ENCODE data around the gene TEX54.
"Not testable (repeated sequence)": the region's sequence is repeated elsewhere in the genome, so short reads cannot be mapped to it uniquely, and the experiment has no call there.

TEX54 gene

DNA sequence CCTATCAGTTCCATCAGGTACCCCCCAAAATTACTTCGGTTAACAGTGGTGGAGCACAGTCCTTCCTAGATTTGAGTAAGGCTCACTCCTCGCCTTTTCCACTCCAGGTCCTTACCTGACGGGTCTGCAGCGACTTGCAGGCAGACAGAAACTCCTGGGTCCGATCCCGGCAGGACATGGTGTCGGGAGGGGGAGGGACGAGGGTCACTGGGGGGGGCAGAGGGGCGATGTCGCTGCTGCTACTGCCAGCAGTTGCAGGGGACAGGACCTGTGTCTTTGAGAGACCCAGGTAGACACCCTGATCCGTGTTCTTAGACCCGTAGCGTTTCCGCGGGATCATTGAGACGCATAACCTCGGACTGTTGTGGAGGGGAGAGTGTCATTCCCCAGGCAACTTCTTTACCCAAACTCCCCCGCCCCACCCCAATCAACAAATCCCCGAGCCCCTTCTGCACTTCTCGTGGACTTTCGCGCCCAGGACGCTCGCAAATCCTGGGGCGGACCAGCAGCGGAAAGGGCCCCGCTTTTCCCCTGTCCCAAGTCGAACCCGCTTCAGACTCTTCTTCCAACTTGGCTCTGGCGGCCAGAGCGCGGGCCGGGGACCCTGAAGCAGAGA, 1.6 kb downstream of the TEX54 start:
- peak; percentile 58 to 71 for DNase-seq

- not testable (repeated sequence) for DNase-seq
These were observed 4.5 kb downstream of the TEX54 start for GRCh38 chr11:62828130-62828529.

DNA sequence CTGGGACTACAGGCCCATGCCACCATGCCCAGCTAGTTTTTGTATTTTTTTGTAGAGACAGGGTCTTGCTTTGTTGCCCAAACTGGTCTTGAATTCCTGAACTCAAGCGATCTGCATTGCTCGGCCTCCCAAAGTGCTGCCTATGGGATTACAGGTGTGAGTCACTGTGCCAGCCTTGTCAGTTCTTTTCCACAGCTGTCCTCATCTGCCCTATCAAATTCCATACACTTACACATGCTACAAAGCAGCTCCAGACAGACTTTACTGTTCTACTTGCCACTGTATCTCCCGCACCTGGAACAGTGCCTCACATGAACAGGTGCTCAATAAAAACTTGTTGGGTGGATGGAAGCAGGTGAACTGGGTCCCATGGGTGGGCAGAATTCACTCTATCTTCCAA, 9.0 kb downstream of the TEX54 start:
- DNase-seq, result no peak

- DNase-seq, result no peak
These were observed 15.5 kb downstream of the TEX54 start for GRCh38 chr11:62817129-62817528.

DNA sequence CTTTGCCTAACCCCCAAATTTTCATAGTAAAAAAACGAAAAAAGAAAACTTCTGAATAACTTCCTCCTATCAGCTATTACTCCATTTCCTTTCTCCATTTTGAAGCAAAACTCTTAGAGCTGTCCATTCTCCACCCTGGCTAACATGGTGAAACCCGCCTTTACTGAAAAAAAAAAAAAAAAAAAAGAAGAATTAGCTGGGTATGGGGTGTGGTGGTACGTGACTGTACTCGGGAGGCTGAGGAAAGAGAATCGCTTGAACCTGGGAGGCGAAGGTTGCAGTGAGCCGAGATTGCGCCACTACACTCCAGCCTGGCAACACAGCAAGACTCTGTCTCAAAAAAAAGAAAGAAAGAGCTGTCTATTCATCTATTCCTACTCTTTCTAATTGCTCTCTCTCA, 16.1 kb downstream of the TEX54 start:
- DNase-seq, result no peak

DNA sequence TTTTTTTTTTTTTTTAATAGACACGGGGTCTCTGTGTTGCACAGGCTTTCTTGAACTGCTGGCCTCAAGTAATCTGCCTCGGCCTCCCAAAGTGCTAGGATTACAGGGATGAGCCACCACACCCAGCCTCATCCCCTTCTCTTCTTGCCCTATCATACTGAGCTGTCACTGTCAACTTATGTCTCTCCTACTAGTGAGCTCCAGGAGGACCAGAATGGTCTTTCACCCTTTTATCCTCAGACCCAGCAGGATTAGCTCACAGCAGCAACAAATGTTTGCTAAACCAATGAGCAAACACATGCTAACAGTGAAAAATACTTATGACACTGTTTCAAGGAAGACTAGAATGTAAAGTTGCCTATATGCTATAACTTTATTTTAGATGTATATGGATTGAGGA, 21.0 kb downstream of the TEX54 start:
- no peak for DNase-seq

DNA sequence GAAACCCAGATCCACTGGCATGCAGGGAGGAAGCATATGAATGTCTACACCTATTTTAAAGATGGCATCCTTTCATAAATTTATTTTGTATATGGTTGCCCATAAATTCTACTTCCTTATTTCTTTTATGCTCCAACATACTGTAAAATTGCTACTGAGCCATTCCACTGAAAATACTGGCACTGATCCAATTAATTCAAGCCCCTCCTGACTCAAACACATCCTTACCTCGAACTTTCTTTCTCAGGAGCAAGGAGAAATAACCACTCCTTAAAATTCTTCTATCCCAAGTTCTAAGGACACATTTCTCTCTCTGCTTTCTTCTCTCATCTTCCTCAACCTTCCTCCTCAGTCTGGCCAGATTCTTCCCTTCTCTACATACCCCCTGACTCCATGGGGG, 21.9 kb downstream of the TEX54 start:
- peak in 1 of 2 experiments; percentile 17 for DNase-seq

DNA sequence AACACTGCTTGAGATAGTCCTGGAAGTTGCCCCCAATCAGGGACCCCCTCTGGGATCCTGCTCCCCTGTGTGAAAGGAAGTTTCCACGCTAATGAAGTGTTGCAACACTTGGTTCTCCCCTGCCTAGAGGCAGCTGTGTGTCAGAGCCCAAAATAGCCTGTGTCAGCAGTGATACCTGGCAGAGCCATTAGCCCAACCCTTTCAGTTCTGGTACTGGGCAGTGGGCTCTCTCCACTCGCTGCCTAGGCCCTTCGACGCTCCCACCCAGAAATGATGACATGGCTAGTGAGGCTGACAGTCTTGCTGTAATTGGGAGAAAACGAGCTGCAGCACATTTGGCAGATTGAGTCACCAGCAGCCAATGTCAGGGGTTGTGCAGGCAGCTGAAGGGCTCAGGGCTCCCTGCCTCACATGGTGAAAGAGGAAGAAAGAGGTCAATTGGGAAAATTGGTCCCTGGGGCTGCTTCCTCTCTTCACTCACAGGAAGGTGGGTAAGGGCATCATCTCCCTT, 26.0 kb downstream of the TEX54 start:
- DNase-seq, result peak; percentile 70 to 80

DNA sequence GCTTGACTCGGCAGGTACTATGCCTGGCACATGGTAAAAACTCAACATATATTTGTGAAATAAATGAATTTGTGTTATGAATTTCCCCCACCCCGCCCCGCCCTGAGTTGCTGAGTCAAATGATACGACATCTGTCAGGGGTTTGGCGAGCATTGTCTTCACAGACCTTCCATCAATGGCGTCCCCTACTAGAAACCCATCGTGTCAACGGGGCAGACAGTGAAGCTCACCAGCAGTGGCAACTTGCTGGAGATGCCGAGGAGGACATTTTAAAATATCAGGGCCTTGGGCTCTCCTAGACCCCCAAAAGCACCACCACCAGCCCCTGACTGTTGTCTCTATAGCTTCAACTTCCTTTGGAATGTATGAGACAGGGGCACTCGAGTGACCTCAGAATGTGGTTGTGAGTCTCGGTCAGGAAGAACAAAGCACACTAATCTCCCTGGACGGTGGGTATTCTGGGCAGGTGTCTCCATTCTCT, 26.6 kb downstream of the TEX54 start:
- DNase-seq, result peak in 1 of 2 experiments; percentile 37

DNA sequence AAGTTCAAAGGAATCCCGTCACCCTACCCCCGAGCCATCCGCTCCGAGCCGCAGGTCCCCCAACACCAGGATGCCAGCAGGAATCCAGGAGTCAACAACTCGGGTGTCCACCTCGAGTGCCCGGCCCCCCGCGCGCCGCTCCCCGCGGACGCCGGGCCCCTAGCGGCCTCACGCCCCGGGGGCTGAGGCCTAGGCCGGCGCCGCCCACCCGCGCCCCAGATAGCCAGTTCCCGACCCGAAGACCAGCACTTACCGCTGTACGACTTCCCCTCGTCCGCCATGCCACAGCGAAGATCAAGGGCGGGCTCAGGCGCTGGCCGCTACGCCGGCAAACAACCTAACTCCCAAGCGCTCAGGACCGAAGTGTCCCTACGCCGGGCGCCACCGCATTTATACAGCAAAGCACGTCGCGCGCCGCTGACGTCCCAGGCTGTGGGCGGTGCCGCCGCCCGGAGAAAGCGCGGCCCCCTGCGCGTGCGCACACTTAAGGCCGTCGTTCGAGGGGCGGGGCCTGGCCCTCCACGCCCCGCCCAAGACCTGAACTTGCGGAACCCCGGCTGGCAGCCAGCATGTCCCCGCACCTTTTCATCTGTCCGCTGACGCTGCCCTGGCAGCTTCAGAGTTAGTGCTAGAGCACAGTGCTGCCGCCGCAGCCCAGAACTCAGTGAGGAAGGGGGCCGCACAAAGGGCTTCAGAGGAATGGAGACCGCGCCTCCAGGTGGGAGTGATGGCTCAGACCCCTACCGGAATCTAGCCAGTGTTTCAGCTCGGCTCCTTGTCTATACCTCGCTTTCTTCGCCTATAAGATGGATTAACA, 27.4 kb downstream of the TEX54 start, which contains the start of gene NXF1:
Gene NXF1 (minus strand): TSS at position 365 of the 817 bp plus-strand sequence. CDS start 84 bp downstream, at position 281.
- DNase-seq, result peak; percentile 88 to 89

DNA sequence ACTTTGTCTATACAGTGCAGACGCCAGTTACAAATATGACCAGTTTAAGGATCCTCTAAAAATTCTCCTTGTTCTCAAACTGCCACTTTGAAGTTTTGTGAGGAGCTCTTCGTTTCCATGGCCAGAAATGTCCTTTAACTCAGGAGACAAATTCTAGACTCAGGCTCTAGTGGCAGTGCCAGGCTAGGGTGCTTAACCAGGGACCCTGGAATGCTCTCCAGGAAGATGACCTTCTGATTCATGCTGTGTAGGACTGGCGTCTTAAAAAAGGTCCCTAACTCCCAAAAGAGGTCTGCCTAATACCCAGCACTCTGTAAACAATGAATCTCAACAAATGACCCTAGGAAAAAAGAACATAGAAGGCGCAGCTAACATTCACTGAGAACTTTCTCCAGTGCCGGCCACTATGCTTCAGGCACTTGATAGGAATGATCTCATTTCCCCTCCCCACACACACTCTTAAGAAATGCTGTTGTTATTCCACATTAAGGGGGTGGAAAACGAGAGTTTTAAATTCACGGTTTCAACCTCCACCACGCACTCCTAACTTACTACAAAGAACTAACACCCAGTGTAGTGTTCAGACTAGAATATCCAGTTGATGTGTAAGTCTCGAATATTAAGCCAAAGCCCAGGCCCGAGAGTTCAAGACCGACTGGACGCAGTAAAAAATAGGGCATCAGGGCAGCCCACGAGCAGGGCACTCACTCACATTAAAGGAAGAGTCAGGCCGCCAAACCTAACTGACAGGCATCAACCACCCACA, 28.1 kb downstream of the TEX54 start:
- DNase-seq, result peak in 1 of 2 experiments; percentile 38

DNA sequence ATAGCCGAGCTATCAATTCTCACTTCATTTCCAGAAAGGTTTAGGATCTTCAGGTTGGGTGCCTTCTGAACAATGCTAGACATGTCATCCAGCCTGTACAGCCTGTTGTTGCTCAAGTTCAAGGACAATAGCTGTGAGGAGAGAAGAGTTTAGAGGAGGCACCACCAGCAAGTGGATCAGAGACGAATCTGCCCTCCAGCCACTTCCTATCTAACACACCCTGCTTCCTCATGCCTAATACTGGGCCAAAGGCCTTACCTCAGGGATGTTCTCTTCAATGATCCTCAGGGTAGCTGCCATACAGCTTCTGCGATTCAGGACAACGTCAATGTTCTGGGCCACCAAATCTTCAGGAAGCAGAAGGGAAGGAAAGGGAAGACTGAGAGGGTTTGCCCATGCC, 31.6 kb downstream of the TEX54 start:
- no peak for DNase-seq

DNA sequence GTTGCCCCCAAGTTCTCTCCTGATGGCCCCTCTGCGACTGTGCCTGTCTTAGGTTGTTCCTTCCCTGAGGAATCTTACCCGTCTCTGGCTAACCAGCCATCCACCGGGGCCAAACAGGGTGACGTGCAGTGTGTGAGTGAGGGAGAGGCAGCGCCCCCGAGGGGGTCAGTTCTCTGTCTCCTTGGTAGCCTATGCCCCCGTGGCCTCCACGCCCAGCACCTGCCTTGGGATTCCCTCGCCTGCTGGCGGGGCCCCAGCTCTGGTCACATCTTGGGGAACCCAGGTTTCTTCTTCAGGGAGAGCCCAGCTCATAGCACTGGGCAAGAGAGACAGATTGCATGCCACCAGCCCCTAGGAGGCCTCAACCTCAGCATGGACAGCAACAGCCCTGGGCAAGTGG, 33.2 kb downstream of the TEX54 start:
- no peak for DNase-seq

GRCh38 chr11:62796281-62796680, 36.4 kb downstream of the TEX54 start:
- no peak for DNase-seq

DNA sequence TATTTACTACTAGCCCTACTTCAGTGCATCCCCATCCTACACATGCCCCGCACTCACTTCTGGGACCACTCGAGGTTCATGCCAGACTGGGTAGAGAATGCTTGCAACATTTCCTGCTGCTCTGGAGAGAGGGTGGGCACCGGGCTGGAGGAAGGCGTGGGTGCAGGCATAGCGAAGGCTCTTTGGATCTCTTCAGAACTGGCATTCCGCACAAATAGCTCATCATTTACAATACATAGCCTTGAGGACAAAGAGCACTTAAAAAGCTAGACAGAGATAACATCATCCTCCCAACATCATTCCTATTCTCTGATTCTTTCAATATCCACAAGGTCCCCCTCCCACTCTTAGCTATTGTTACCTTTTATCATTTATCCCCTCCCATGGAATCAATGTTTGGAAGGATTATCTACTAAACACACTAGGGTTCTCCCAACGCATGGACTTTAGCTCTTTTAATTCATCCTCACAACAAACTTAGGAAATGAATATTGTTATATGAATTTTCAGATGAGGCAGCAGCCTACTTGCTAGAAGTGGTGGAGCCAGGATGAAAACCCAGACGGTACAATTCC, 38.4 kb downstream of the TEX54 start:
- DNase-seq, result no peak

GRCh38 chr11:62792202-62792575, 40.5 kb downstream of the TEX54 start:
- DNase-seq, result no peak

DNA sequence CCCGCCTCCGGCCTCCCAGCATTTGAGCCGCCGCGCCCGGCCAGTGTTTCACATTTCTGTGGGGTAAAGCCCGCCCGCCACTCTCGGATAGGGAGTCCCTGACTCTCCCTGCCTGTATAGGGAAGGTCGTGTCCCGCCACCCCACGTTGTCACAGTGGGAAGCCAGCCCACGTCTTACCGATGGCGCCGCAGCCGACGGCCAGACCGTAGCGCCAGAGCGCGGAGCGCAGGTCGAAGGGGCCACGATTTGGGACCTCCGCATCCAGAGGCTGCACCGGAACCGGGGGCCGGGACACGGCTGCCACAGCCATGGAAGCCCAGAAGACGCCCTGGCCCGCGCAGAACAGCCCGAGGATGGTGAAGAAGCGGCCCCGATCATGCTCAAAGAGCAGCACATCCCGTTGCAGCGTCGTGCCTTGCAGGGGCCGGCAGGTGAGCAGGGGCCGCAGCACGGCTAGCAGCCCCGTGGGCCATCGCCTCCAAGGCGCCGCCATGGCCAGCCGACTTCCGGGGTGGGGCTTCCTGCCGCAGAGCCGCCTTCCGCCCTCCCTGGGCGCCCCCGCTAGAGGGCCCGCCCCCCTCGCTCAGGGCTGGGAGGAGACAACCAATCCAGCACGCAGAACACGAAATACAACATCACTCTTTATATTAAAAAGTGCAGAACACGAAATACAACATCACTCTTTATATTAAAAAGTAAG, 41.0 kb downstream of the TEX54 start, which contains the start of gene TMEM223:
Gene TMEM223 (minus strand): TSS at position 506 of the 701 bp plus-strand sequence. CDS start 12 bp downstream, at position 494.
- DNase-seq, result peak; percentile 83 to 85

GRCh38 chr11:62789576-62789975, 43.1 kb downstream of the TEX54 start:
- DNase-seq, result no peak

- DNase-seq, result no peak
These were observed 43.6 kb downstream of the TEX54 start for GRCh38 chr11:62788991-62789390.

DNA sequence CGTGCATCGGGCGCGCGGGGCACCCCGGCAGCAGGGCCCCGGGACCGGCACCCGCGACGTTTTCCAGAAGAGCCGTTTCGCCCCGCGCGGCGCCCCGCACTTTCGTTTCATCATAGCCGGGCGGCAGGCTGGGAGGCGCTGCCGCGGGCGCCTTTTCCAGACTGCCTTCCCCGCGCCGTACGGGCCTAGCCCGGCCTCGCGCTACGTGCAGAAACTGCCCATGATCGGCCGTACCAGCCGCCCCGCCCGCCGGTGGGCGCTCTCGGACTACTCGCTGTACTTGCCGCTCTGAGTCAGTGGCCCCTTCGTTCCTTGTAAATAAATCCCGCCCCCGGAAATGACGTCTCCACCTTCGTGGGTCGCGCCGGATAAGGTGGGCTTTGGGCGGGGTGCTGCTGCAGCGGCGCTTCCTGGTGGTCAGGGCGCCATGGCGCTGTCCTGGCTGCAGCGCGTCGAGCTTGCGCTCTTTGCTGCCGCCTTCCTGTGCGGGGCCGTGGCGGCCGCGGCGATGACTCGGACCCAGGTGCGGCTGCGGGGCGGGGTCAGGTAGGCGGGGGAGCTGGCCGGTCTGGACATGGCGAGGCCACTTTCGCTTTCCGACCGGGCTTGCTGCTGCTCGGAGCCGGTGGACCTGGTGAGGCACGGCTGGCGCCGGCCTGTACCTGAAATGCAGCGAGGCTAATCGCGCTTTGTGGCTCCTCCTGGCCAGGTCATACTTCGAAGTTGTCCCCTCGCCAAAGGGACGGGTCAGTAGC, 45.5 kb downstream of the TEX54 start, which contains the start of gene TMEM179B:
Gene TMEM179B (plus strand): TSS at position 398 of the 755 bp plus-strand sequence. CDS start 30 bp downstream, at position 428.
- DNase-seq, result peak; percentile 96
